Measurements from ENCODE around the gene DAGLB. TPM values are rescaled to one million over a fixed set of nuclear protein-coding genes. Genes with fewer than 3 reads are reported as not detected.

Gene DAGLB
- total and polyA plus RNA-seq, 10 of the 15 experiments (the other 5 are each of a cell fraction or from before 2014, with no cell fraction given) = 1.2 to 13.3 (median 10.1) TPM

DNA sequence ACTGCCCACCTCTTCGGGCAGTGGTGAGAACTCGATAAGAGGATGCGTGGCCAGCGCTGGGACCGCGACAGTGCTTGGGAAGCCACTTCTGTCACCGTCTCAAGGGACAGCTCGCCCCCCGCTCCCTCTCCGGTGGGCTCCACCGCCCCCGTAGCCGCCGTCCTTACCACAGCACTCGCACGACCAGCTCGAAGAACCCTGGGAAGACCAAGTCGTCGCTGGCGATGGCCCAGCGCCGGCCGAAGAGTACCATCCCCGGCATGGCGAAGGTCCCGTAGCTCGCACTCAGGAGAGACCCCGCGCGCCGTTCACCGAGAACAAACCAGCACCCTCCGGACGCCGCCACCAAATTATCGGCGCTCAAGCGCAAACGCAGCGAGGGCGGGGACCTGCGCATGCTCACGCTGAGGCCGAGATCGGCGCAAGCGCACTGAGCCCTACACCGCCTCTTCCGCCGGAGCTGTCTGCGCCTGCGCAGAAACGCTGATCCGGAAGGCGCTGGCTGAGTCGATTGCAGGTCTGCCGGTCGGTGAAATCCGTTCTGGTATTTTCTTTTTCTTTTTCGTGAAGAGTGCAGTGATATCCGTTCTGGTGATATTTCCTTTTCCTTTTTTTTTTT lies at the start of gene DAGLB (continued):
- TF ChIP-seq, protein P1, sequence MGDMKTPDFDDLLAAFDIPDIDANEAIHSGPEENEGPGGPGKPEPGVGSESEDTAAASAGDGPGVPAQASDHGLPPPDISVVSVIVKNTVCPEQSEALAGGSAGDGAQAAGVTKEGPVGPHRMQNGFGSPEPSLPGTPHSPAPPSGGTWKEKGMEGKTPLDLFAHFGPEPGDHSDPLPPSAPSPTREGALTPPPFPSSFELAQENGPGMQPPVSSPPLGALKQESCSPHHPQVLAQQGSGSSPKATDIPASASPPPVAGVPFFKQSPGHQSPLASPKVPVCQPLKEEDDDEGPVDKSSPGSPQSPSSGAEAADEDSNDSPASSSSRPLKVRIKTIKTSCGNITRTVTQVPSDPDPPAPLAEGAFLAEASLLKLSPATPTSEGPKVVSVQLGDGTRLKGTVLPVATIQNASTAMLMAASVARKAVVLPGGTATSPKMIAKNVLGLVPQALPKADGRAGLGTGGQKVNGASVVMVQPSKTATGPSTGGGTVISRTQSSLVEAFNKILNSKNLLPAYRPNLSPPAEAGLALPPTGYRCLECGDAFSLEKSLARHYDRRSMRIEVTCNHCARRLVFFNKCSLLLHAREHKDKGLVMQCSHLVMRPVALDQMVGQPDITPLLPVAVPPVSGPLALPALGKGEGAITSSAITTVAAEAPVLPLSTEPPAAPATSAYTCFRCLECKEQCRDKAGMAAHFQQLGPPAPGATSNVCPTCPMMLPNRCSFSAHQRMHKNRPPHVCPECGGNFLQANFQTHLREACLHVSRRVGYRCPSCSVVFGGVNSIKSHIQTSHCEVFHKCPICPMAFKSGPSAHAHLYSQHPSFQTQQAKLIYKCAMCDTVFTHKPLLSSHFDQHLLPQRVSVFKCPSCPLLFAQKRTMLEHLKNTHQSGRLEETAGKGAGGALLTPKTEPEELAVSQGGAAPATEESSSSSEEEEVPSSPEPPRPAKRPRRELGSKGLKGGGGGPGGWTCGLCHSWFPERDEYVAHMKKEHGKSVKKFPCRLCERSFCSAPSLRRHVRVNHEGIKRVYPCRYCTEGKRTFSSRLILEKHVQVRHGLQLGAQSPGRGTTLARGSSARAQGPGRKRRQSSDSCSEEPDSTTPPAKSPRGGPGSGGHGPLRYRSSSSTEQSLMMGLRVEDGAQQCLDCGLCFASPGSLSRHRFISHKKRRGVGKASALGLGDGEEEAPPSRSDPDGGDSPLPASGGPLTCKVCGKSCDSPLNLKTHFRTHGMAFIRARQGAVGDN (IDR thresholded peaks at IDR 0.05) = peak; percentile 24; the same call in 1 of the 2 replicates
- TF ChIP-seq TAF1 (IDR thresholded peaks at IDR 0.05; ENCODE audit: borderline replicate concordance, low read depth, low read length) = peak; percentile 54; the same call in 1 of the 2 replicates
- TF ChIP-seq YBX1 (IDR thresholded peaks at IDR 0.05) = no peak
- no peak for TF ChIP-seq JUND (IDR thresholded peaks at IDR 0.05; ENCODE audit: low read depth, low read length)
- 0 out of 2 replicates have a peak, but pooled peaks have one; percentile 33 for TF ChIP-seq MAX (IDR thresholded peaks at IDR 0.05; ENCODE audit: low read depth, low read length)
- TF ChIP-seq HDGF (IDR thresholded peaks at IDR 0.05) = no peak
- TF ChIP-seq STAT1 (conservative IDR thresholded peaks at IDR 0.05) = no peak
- peak; percentile 28 for TF ChIP-seq SMAD1 (IDR thresholded peaks at IDR 0.05; ENCODE audit: low read depth, partially characterized antibody)
- no peak for TF ChIP-seq CHD1 (IDR thresholded peaks at IDR 0.05; ENCODE audit: low read depth, low read length)
- no peak for TF ChIP-seq ESRRA (IDR thresholded peaks at IDR 0.05; ENCODE audit: low read length)
- no peak for TF ChIP-seq SPI1 (IDR thresholded peaks at IDR 0.05; ENCODE audit: borderline replicate concordance, insufficient read depth, low read depth, low read length)
- TF ChIP-seq SIN3A (IDR thresholded peaks at IDR 0.05; ENCODE audit: low read depth, low read length) = peak; percentile 27; the same call in 1 of the 2 replicates
- TF ChIP-seq TCF7 (IDR thresholded peaks at IDR 0.05; ENCODE audit: borderline replicate concordance) = no peak
- no peak for TF ChIP-seq NFYB (IDR thresholded peaks at IDR 0.05; ENCODE audit: insufficient read depth, low read depth, low read length)
- no peak for TF ChIP-seq SMC3 (IDR thresholded peaks at IDR 0.05; ENCODE audit: borderline replicate concordance, low read length)
- TF ChIP-seq SIX5 (IDR thresholded peaks at IDR 0.05; ENCODE audit: low read depth, low read length, severe bottlenecking) = no peak
- TF ChIP-seq RB1 (IDR thresholded peaks at IDR 0.05; ENCODE audit: borderline replicate concordance) = no peak
- TF ChIP-seq SRF (IDR thresholded peaks at IDR 0.05; ENCODE audit: low read depth in 2 of 2, low read length in 2 of 2) = no peak
- TF ChIP-seq SMARCA5 (IDR thresholded peaks at IDR 0.05) = 0 out of 2 replicates have a peak, but pooled peaks have one; percentile 5
- TF ChIP-seq NRF1 (conservative IDR thresholded peaks at IDR 0.05; ENCODE audit: low read depth, low read length) = peak; percentile 100
- TF ChIP-seq POU2F2 (IDR thresholded peaks at IDR 0.05; ENCODE audit: borderline replicate concordance, low read depth, low read length) = no peak
- no peak for TF ChIP-seq MYB (IDR thresholded peaks at IDR 0.05; ENCODE audit: borderline replicate concordance, low read depth, low read length)
- TF ChIP-seq ZBED1 (IDR thresholded peaks at IDR 0.05; ENCODE audit: borderline replicate concordance) = no peak
- TF ChIP-seq PRDM15 (CRISPR knock-in tag; IDR thresholded peaks at IDR 0.05) = no peak
- TF ChIP-seq POLR2AphosphoS2 (IDR thresholded peaks at IDR 0.05; ENCODE audit: low read depth, low read length) = peak; percentile 95
